Loucy (cell line): ENCODE measurements around the gene RIMBP2.

ENCODE experiments used
- H2AFZ ChIP-seq: fragments of 200-600 bp; sonication (generic); 2 replicates; pipeline ENCODE4 v1.6.0; 2016; ENCODE audit warnings: antibody characterized with exemption, mild to moderate bottlenecking, low read length, moderate library complexity
- H3F3A ChIP-seq: fragments of 200-600 bp; 2 replicates; pipeline ENCODE4 v1.6.0; 2016; ENCODE audit warnings: antibody characterized with exemption, low read depth, mild to moderate bottlenecking
- H3K27me3 ChIP-seq: fragments of 200-600 bp; sonication (generic); 2 replicates; pipeline ENCODE4 v1.6.1; 2014; ENCODE audit warnings: low read length, mild to moderate bottlenecking; ENCODE audit not compliant: insufficient read depth, poor library complexity, severe bottlenecking
- H3K36me3 ChIP-seq: fragments of 200-600 bp; sonication (generic); 2 replicates; pipeline ENCODE4 v1.6.1; 2016; ENCODE audit warnings: low read length; ENCODE audit not compliant: insufficient read depth
- H3K4me1 ChIP-seq: fragments of 200-600 bp; sonication (generic); 2 replicates; pipeline ENCODE4 v1.5.1; 2014; ENCODE audit warnings: low read length, mild to moderate bottlenecking; ENCODE audit not compliant: insufficient read depth, poor library complexity, severe bottlenecking
- H3K4me2 ChIP-seq: fragments of 200-600 bp; sonication (generic); 2 replicates; pipeline ENCODE4 v1.6.0; 2014; ENCODE audit warnings: antibody characterized with exemption, low read length, low read depth, mild to moderate bottlenecking; ENCODE audit not compliant: poor library complexity, severe bottlenecking
- H3K4me3 ChIP-seq: fragments of 200-600 bp; sonication (generic); 2 replicates; pipeline ENCODE4 v1.5.1; 2014; ENCODE audit warnings: low read length, mild to moderate bottlenecking, mixed read lengths; ENCODE audit not compliant: poor library complexity, severe bottlenecking
- H3K79me2 ChIP-seq: fragments of 200-600 bp; sonication (generic); 2 replicates; pipeline ENCODE4 v1.6.1; 2014; ENCODE audit warnings: low read length; ENCODE audit not compliant: insufficient read depth
- H3K9ac ChIP-seq: fragments of 200-600 bp; sonication (generic); 2 replicates; pipeline ENCODE4 v1.6.0; 2014; ENCODE audit warnings: mild to moderate bottlenecking, low read depth, low read length, moderate library complexity; ENCODE audit not compliant: poor library complexity, severe bottlenecking
- H3K9me2 ChIP-seq: fragments of 200-600 bp; sonication (generic); replicated peaks from 2 replicates; pipeline ENCODE4 v1.6.1; 2016; ENCODE audit warnings: low read depth, low read length, mixed read lengths
- H3K9me3 ChIP-seq: fragments of 200-600 bp; sonication (generic); 2 replicates; pipeline ENCODE4 v1.6.1; 2014; ENCODE audit warnings: mild to moderate bottlenecking, antibody characterized with exemption, low read length, low read depth; ENCODE audit not compliant: insufficient read depth
- H4K20me1 ChIP-seq: fragments of 200-600 bp; sonication (generic); 2 replicates; pipeline ENCODE4 v1.6.0; 2014; ENCODE audit warnings: antibody characterized with exemption, low read length, mild to moderate bottlenecking; ENCODE audit not compliant: insufficient read depth, poor library complexity, severe bottlenecking
- EZH2phosphoT487 ChIP-seq: fragments of 200-600 bp; IDR thresholded peaks from 2 replicates; pipeline ENCODE4 v1.6.1; 2018; ENCODE audit warnings: antibody characterized with exemption, mild to moderate bottlenecking, moderate library complexity, borderline replicate concordance
- TF ChIP-seq, protein P1 (sequence below): fragments of 200-600 bp; sonication (generic); conservative IDR thresholded peaks from 2 replicates; pipeline ENCODE4 v1.5.1; 2014; ENCODE audit warnings: mild to moderate bottlenecking, antibody characterized with exemption, low read length

Gene RIMBP2

GRCh38 chr12:130656411-130656810 is 59.7 kb downstream of the RIMBP2 start:
- H3K9me3 ChIP-seq, result peaks cover 16% of the 10 kb centered on the region; the same call in 1 of the 2 replicates
- no peak overlapping the region for H3K4me3 ChIP-seq
- no peaks in the 10 kb centered on the region for H3K79me2 ChIP-seq
- no peaks in the 10 kb centered on the region for H3K27me3 ChIP-seq
- H2AFZ ChIP-seq, result no peak overlapping the region
- no peak overlapping the region for H3K9ac ChIP-seq
- H3K4me2 ChIP-seq, result no peak overlapping the region
- H3F3A ChIP-seq, result no peaks in the 10 kb centered on the region
- no peaks in the 10 kb centered on the region for H3K36me3 ChIP-seq
- TF ChIP-seq EZH2phosphoT487, result no peak
- TF ChIP-seq, protein P1, sequence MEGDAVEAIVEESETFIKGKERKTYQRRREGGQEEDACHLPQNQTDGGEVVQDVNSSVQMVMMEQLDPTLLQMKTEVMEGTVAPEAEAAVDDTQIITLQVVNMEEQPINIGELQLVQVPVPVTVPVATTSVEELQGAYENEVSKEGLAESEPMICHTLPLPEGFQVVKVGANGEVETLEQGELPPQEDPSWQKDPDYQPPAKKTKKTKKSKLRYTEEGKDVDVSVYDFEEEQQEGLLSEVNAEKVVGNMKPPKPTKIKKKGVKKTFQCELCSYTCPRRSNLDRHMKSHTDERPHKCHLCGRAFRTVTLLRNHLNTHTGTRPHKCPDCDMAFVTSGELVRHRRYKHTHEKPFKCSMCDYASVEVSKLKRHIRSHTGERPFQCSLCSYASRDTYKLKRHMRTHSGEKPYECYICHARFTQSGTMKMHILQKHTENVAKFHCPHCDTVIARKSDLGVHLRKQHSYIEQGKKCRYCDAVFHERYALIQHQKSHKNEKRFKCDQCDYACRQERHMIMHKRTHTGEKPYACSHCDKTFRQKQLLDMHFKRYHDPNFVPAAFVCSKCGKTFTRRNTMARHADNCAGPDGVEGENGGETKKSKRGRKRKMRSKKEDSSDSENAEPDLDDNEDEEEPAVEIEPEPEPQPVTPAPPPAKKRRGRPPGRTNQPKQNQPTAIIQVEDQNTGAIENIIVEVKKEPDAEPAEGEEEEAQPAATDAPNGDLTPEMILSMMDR, result no peak
- H4K20me1 ChIP-seq, result no peaks in the 10 kb centered on the region
- H3K4me1 ChIP-seq, result no peaks in the 10 kb centered on the region
- no peaks in the 10 kb centered on the region for H3K9me2 ChIP-seq

DNA sequence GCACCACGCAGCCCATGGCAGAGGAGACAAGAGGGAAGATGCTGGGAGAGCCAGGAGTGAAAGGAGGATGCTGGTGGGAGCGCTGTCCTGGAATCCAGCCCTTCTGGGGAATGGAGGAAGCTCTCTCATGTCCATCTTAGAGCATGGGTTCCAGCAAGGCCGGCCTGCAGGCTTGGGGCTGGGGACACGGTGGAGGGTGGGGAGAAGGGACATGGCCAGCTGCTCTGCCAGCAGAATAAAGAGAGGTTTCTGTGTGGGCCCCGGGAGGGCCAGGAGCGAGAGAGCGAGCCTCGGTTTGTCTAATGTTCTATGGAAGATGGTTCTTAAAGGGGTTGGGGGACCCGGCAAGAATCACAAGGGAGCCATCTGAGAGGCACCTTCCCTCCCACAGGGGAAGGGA is 60.2 kb downstream of the RIMBP2 start:
- Histone ChIP-seq H3K9ac (no peak overlapping the region), H2AFZ (no peak overlapping the region), H3K4me2 (no peak overlapping the region), H3K27me3 (no peaks in the 10 kb centered on the region), H3K79me2 (no peaks in the 10 kb centered on the region), H3K36me3 (no peaks in the 10 kb centered on the region), H3F3A (no peaks in the 10 kb centered on the region), H3K9me2 (no peaks in the 10 kb centered on the region), H3K4me3 (no peak overlapping the region), H3K9me3 (peaks cover 11% of the 10 kb centered on the region; the same call in 1 of the 2 replicates), H3K4me1 (no peaks in the 10 kb centered on the region), H4K20me1 (no peaks in the 10 kb centered on the region)
- TF ChIP-seq, protein P1, result no peak
- no peak for TF ChIP-seq EZH2phosphoT487

DNA sequence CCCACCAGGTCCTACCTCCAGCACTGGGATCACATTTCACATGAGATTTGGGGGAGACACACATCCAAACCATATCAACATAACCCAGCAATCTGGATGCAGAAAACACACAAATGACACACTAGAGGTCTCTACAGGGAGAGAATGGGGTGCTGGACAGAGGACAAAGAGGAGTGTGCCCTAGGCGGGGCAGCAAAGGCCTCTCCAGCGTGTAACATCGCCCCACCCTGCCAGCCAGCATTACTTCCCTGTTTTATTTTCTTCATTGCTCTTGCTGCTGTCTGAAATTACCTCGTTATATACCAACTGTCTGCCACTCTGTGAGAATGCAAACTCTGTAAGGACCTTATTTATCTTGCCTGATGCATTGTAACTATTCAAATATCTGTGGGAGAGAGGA is 61.1 kb downstream of the RIMBP2 start:
- H3K79me2 ChIP-seq, result no peaks in the 10 kb centered on the region
- H4K20me1 ChIP-seq, result no peaks in the 10 kb centered on the region
- no peak overlapping the region for H3K4me3 ChIP-seq
- no peaks in the 10 kb centered on the region for H3K27me3 ChIP-seq
- H3K9me3 ChIP-seq, result peaks cover 10% of the 10 kb centered on the region; the same call in 1 of the 2 replicates
- H3K9me2 ChIP-seq, result no peaks in the 10 kb centered on the region
- H3K36me3 ChIP-seq, result no peaks in the 10 kb centered on the region
- TF ChIP-seq, protein P1, result no peak
- TF ChIP-seq EZH2phosphoT487, result no peak
- H3K4me1 ChIP-seq, result no peaks in the 10 kb centered on the region
- no peak overlapping the region for H3K4me2 ChIP-seq
- H2AFZ ChIP-seq, result no peak overlapping the region
- H3F3A ChIP-seq, result no peaks in the 10 kb centered on the region
- no peak overlapping the region for H3K9ac ChIP-seq
